Measurements from ENCODE around the gene C11orf16. TPM values are rescaled to one million over a fixed set of nuclear protein-coding genes. Genes with fewer than 3 reads are reported as not detected.

The C11orf16 gene
- total and polyA plus RNA-seq, 2 of the 8 experiments (the other 6 are each of a cell fraction or from before 2014, with no cell fraction given), result 0.08 TPM; not detected in 1

GRCh38 chr11:8947230-8947943, 14.6 kb upstream of the C11orf16 start (continued):
- no peak for TF ChIP-seq RFX5 (IDR thresholded peaks at IDR 0.05; ENCODE audit: borderline replicate concordance, low read depth, low read length)
- no peak for TF ChIP-seq KDM5A (IDR thresholded peaks at IDR 0.05; ENCODE audit: low read length)
- TF ChIP-seq HDAC2 (IDR thresholded peaks at IDR 0.05; ENCODE audit: borderline replicate concordance in 1 of 2, low read depth in 2 of 2, low read length in 2 of 2), result no peak
